HG03354 (cell line): ENCODE results near the gene PSMD11.

Source experiments
- ATAC-seq: cut with Tn5 transposase; IDR thresholded peaks from one replicate; pipeline ENCODE4 v1.9.1; 2021; ENCODE audit warnings: mild to moderate bottlenecking; ENCODE audit not compliant: unreplicated experiment, poor library complexity, severe bottlenecking

The PSMD11 gene

GRCh38 chr17:32487473-32488176, 43.3 kb downstream of the PSMD11 start:
- ATAC-seq = no peak

DNA sequence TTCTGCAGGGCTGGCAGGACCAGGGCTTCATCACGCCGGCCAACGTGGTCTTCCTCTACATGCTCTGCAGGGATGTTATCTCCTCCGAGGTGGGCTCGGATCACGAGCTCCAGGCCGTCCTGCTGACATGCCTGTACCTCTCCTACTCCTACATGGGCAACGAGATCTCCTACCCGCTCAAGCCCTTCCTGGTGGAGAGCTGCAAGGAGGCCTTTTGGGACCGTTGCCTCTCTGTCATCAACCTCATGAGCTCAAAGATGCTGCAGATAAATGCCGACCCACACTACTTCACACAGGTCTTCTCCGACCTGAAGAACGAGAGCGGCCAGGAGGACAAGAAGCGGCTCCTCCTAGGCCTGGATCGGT, 43.9 kb downstream of the PSMD11 start:
- ATAC-seq = no peak

- ATAC-seq = no peak
Observed at GRCh38 chr17:32488604-32489180, 44.4 kb downstream of the PSMD11 start.

GRCh38 chr17:32489320-32490100, 45.2 kb downstream of the PSMD11 start:
- no peak for ATAC-seq

DNA sequence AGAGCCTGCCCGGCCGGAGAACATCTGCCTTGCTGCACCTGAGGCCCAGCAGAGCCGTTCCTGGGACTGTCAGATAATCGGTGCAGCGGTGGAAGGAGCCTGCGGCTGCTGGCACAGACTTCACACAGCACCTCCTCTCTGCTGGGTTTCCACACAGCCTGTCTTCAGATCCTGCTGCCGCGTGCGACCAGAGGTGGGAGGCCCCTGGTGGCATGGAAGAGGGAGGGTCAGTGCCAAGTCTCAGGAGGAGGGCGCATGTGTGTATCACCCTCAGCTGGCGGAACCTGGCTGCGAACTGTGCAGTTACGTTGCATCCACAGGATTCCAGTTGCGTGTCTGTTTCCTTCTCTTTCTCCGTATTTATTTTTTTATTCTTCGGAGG, 45.8 kb downstream of the PSMD11 start:
- ATAC-seq = no peak

- no peak for ATAC-seq
Observed at GRCh38 chr17:32491371-32492263, 47.3 kb downstream of the PSMD11 start.

- no peak for ATAC-seq
Observed at GRCh38 chr17:32492264-32492589, 47.9 kb downstream of the PSMD11 start.

GRCh38 chr17:32492648-32493289, 48.5 kb downstream of the PSMD11 start:
- no peak for ATAC-seq

- ATAC-seq = no peak
Observed at GRCh38 chr17:32493571-32493970, 49.3 kb downstream of the PSMD11 start.

DNA sequence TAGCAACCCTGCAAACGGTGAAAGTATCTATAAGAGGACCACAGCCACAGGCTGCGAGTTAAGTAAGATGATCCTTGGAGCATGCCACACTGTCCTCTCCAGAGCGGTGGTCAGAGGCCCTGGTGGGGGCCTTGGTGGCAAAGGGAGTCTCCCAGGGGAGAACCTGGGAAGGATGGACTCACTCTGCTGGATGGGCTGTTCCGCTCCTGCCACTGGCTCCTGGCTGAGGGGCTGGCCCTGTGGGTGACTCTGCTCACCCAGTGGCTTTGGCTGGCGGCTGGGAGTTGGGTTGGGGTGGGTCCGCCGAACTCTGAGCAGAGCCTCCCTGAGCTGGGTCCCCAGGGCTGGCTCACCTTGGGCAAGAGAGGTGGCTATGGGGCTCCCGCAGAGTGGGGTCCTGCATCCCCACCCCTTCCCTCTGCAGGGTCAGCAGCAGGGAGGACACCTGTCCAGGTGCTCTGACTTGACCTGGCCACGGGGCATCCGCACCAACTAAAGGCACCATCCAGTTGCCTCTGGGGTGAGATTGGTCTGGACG, 49.7 kb downstream of the PSMD11 start:
- ATAC-seq = no peak

DNA sequence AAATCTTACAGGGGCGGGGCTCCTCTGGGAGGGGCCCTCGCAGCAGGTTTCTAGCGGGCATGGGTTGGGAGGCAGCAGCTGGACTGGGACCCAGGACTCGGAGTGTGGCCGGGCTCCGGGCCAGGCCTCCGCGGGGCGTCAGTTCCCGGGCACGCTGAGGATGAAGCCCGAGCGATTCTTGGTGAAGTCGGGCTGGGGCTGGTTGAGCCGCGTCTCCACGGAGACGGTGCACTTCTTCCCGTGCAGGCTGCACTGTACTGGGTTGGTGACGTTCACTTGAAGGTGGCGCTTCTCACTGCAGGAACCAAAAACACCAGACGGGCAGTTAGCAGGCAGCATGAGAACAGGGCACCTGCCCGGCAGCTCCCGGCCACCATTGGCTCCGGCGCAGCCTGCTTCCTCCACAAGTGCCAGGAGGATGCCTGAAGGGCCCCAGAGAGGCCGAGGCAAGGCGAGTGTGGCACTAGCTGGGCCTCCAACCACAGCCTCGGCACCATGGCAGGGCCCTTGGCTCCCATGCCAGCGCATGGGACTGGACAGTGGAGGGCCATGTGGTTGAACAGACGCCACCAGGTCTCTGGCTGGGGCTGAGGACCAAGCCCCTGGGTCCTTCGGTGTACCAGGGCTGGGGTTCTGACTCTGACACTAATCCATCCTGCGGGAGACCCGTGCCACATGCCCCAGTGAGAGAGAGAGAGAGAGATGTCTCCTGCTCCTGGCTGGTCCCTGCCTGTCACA, 50.5 kb downstream of the PSMD11 start:
- no peak for ATAC-seq

DNA sequence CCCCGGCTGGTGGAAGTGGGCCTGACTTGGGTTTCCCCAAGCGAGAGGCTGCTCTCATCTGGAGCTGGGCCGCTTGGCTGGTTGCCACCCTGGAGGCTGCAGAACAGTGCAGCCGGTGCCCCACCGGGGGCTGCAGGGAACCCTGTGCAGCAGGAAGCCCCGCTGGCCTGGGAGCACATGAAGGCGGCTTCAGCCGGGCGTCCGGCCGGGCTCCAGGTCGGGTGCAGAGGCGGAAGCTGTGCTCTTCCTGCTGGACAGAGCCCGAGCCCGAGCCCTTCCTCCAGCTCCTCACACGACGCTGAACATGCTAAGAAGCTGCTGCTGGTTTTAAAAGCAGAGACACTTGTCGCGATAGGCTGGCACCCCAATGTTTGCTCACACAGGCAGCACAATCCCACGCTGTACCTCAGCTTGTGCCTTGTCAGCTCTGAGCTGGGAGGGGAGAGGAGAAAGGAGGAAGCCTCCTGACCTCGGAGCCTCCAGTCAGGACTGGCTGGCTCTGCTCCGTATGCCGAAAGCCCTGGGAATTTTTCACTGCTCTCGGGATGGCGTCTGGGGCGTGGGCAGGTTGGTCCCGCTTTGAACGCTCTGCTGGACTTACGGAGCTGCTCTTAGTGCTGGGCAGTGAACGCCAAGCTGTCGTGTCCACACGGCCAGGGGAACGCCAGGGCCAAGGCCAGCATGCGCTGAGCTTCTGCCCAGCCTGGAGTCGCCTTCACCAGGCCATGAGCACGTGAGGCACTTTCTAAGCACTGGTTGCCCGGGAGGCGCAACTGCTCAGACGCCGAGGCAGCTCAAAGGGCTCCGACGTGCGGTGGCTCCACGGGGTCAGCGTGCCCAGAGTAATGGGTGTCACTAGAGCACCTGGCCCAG, 51.3 kb downstream of the PSMD11 start:
- ATAC-seq = no peak

GRCh38 chr17:32496395-32497073, 52.2 kb downstream of the PSMD11 start:
- ATAC-seq = no peak

DNA sequence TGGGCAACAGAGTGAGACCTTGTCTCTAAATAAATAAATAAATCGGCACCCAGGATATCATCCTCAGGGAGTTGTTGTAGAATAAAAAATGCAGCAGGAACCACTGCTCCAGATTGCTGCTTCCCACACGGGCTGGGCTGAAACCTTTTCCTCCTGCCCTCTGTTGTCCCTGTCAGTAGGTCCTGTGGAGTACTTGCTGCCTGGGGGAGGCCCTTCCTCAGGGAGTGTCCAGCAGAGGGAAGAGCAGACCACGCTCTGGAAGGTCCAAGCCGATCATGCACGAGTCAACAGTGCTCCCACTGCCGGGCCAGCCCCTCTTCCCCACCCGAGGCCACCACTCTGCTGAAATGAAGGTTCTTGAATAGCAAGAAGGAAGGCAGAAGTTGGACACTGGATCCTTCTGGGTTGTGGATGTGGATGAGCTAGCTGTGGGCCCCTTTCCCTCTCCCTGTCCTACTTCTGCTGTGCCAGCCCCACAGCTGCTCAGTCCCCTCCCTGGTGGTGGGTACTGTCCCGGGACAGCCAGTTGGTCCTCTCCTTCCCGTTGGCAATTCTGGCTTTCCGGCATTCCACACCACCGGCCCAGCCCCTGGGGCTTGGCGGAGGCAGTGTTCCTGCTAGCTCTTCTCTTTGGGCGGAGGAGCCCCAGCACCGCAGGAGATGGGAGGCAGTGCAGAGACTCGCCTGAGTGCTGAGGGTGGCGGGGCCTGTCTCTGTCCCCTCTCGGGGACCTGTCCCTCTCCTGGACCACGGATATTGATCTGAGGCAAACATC, 53.3 kb downstream of the PSMD11 start:
- ATAC-seq = no peak

GRCh38 chr17:32498391-32498790, 54.1 kb downstream of the PSMD11 start:
- no peak for ATAC-seq

DNA sequence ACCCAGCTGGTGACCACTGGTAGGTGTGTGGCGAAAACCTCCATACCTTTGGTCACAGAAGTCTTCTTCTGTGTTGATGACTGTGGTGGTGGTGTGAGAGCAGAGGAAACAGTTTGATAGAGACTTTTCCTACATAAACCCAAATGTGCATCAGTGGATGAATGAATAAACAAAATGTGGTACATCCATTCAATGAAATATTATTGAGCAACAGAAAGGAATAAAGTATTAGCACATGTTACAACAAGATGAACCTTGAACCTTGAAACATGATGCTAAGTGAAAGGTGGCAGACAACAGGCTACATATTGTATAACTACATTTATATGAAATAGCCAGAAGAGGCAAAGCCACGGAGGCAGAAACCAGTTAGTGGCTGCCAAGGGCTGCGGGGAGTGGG, 57.7 kb downstream of the PSMD11 start:
- no peak for ATAC-seq

GRCh38 chr17:32502710-32503109, 58.4 kb downstream of the PSMD11 start:
- no peak for ATAC-seq
